GM13976 (cell line): Measurements from ENCODE around the gene SLC31A2.
"Not testable (repeated sequence)": the region's sequence is repeated elsewhere in the genome, so short reads cannot be mapped to it uniquely, and the experiment has no call there.

Source experiments
- DNase-seq: peaks from one replicate; pipeline ENCODE4 v3.0.0; 2012; ENCODE audit warnings: low spot score
- in situ Hi-C: fragments of 300-500 bp; cut with MboI; formaldehyde crosslinking; loops from one replicate; pipeline ENCODE4 v1.12.0; 2022; ENCODE audit warnings: low sequenced_read_pairs, mixed read lengths, inconsistent platforms; ENCODE audit not compliant: unreplicated experiment
- TF ChIP-seq, protein P1 (sequence below): IDR thresholded peaks from 2 replicates; pipeline ENCODE4 v1.5.1; 2012; ENCODE audit warnings: borderline replicate concordance, mild to moderate bottlenecking; ENCODE audit not compliant: insufficient read depth; ENCODE audit errors: extremely low read depth, missing control alignments, control extremely low read depth

The SLC31A2 gene, protein sequence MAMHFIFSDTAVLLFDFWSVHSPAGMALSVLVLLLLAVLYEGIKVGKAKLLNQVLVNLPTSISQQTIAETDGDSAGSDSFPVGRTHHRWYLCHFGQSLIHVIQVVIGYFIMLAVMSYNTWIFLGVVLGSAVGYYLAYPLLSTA

DNA sequence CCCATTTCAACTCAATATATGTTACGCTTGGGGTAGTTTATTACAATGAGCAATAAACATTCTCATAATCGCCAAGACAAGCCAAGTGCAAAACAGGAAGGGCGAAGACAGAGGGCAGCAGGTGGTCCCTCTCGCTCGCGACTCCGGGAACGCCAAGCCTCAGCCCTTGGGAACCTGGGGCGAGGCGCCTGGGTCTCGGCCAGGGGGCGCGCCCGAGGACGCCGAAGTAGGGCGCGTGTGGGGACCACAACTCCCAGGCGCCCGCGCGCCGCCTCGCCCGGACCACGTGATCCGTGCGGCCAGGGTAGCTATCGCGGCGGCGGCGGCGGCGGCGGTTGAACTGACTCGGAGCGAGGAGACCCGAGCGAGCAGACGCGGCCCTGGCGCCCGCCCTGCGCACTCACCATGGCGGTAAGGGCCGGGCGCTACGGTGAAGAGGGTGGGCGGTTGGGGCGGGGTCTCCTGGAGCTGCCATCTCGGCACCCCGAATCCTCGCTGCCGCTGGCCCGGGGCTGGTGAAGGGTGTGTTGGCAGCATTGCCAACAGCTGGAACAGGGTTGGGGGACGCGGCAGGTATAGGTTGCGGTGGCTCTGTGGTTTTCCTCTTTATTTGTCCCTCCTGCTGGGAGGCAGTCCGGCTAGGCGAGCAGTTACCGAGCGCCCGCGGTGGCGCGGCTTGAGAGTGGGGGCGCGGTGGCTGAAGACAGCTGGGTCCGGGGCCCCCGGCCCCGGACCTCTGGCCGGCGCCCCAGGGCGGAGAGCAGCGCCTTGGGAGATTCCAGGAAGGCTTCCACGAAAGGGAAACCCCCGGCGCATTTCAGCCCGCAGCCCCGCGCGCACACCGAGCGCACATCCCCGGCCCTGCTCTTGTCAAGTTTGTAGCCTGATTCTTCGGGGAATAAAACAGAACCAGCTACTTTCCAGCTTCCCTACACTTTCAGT is at the start of gene SLC31A2:
Gene SLC31A2, plus strand, starts transcription at position 338 of the 942 bp plus-strand sequence. Its CDS starts 68 bp downstream, at position 406.
- TF ChIP-seq, protein P1, sequence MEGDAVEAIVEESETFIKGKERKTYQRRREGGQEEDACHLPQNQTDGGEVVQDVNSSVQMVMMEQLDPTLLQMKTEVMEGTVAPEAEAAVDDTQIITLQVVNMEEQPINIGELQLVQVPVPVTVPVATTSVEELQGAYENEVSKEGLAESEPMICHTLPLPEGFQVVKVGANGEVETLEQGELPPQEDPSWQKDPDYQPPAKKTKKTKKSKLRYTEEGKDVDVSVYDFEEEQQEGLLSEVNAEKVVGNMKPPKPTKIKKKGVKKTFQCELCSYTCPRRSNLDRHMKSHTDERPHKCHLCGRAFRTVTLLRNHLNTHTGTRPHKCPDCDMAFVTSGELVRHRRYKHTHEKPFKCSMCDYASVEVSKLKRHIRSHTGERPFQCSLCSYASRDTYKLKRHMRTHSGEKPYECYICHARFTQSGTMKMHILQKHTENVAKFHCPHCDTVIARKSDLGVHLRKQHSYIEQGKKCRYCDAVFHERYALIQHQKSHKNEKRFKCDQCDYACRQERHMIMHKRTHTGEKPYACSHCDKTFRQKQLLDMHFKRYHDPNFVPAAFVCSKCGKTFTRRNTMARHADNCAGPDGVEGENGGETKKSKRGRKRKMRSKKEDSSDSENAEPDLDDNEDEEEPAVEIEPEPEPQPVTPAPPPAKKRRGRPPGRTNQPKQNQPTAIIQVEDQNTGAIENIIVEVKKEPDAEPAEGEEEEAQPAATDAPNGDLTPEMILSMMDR: peak; percentile 65
- DNase-seq: peak; percentile 94
- in situ Hi-C loops: no loop called here

DNA sequence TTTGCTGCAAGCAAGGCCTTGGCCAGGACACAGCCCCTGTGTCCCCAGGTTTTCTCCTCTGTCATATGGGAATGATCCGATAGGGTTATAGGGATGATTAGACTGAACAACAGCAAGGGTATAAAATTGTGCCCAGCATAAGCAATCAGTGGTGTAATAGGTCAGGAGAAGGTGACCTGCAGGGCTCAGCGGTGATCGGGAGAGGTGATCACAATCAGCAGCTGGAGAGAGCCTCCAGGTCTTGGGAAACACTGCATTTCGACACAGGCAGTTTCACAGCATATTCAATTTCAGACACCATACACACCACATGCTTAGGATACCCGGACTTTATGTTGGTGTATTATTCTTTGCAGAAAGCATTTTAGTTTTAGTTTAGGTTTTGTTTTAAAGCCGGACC is 45.5 kb upstream of the SLC31A2 start:
- DNase-seq, in situ Hi-C loops: not testable (repeated sequence)

DNA sequence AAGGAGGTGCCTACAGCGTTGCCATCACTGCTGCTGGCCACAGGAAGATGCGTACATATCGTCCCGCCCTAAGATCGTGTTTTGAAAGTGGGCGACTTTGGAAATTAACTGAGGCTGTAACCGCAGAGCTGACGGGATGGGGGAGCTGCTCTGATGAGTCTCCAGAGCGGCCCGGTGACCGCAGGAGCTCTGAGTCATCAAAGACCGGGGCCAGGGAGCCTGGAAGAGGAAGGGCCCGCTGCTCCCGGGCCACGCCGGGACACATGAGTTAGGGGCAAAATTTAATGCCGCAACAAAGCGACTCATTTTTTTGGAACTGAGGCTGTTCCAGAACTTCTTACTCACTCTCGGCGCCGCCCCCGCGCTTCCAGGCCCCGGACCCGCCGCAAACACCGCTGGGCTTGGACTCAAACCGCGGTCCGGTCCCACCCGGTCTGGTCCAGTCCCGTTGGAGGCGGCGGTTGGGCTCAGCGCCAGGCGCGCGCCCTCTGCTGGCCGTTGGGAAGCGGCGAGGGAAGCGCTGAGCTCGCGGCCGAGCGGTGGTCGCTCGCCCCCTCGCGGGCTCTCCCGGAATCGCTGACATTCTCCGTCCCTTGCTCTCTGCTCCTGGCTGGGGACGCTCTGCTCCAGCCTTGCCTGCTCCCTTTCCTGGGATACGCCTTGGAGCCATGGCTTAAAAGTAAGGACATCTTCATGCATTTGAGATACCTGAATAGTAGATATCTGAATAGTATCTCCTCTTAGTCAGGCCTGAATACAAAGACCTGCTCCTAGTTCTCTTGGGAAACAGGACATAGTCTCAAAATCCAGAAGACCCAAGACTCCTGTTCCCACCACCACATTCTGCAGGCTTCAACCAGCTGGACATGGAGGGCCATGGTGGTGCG is 39.5 kb upstream of the SLC31A2 start:
- DNase-seq: peak; percentile 41
- in situ Hi-C loops: not testable (repeated sequence)
- TF ChIP-seq, protein P1: peak; percentile 22

DNA sequence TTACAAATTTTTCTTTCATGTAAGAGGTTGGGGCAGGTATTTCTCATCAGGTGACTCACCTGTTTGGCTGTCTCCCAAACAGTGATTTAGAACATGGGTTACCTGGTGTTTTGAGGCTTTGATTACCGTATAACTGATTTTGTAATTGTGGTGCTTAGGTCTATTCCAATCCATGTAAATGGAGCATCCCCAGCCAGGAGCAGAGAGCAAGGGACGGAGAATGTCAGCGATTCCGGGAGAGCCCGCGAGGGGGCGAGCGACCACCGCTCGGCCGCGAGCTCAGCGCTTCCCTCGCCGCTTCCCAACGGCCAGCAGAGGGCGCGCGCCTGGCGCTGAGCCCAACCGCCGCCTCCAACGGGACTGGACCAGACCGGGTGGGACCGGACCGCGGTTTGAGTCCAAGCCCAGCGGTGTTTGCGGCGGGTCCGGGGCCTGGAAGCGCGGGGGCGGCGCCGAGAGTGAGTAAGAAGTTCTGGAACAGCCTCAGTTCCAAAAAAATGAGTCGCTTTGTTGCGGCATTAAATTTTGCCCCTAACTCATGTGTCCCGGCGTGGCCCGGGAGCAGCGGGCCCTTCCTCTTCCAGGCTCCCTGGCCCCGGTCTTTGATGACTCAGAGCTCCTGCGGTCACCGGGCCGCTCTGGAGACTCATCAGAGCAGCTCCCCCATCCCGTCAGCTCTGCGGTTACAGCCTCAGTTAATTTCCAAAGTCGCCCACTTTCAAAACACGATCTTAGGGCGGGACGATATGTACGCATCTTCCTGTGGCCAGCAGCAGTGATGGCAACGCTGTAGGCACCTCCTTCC is 37.9 kb upstream of the SLC31A2 start:
- in situ Hi-C loops: not testable (repeated sequence)
- DNase-seq: peak; percentile 32

DNA sequence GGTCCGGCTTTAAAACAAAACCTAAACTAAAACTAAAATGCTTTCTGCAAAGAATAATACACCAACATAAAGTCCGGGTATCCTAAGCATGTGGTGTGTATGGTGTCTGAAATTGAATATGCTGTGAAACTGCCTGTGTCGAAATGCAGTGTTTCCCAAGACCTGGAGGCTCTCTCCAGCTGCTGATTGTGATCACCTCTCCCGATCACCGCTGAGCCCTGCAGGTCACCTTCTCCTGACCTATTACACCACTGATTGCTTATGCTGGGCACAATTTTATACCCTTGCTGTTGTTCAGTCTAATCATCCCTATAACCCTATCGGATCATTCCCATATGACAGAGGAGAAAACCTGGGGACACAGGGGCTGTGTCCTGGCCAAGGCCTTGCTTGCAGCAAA is 32.0 kb upstream of the SLC31A2 start:
- in situ Hi-C loops, DNase-seq: not testable (repeated sequence)

DNA sequence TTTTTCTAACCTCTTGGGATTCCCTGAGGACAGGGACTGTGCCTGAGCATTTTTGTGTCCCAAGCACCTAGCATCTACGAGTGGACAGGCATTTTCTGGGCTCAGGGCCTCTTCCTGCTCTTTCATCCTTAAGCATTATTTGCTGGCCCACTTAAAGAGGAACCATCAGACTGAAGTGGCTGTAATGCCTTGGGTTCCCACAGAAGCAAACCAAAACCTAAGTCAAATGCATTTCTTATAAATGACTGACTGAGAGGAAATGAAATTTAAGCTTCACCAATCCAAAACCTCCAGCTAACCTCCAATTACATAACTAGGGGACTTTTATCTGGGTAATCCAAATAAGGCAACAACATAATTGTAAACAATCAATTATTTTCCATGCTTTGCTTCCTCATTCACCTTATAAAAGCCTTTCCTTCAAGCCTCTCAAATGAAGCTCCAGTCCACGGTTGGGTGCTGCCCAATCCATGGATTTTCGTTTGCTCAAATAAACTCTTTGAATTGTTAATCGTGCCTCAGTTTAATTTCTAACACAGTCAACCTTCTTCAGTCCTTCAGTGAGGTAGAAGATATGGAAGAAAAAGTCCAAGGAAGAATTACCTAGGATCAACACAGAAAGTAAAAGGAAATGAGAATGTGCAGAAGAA is 25.3 kb upstream of the SLC31A2 start:
- in situ Hi-C loops: loop anchor here (25.0 kb wide), 1 partner anchor 537 kb away; no protein-coding TSS in a partner anchor
- DNase-seq: no peak
- TF ChIP-seq, protein P1: no peak

DNA sequence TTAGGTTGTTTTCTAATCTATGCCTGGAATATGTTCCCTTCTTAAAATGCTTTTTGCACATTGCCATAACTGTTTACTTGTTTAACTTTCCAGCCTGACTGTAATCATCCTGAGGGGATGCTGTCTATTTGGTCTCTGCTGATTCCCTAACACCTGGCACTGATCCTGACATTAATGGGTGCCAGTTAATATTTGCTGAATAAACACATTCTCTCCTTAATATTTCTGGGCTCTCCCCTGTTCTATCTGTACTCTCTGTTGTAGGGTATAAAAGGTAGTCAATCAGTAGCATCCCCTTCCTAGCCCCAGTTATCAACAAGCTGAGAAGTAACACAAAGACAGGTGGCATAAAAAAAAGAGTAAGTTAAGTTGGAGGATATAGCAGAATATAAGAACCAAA is 21.3 kb upstream of the SLC31A2 start:
- in situ Hi-C loops: loop anchor here (25.0 kb wide), 1 partner anchor 533 kb away; no protein-coding TSS in a partner anchor
- TF ChIP-seq, protein P1: no peak
- no peak for DNase-seq
